OCI-LY7 (cell line): ENCODE results near the gene LUZP1. TPM values are rescaled to one million over a fixed set of nuclear protein-coding genes. Genes with fewer than 3 reads are reported as not detected.

Experiments used
- BruUV-seq: library from RNA; stranded (reverse); fragments of 400-500 nt; replicated peaks from 2 replicates; lab custom pipeline; 2021; lab: Mats Ljungman, UMichigan
- CTCF ChIA-PET: fragments of 300-600 bp; sonication (Branson Sonifier 250); formaldehyde crosslinking; loops from one replicate; lab custom pipeline; 2022; ENCODE audit warnings: antibody characterized with exemption; ENCODE audit not compliant: unreplicated experiment; lab: Charles Lee
- POLR2A ChIA-PET: fragments of 300-600 bp; sonication (Branson Sonifier 250); formaldehyde crosslinking; loops from one replicate; lab custom pipeline; 2022; ENCODE audit warnings: antibody characterized with exemption; lab: Charles Lee
- DNase-seq: peaks from one replicate; pipeline ENCODE4 v3.0.0-alpha.2; 2015; ENCODE audit warnings: low spot score
- H2AFZ ChIP-seq: fragments of 200-600 bp; sonication (generic), shearing (Covaris generic); 2 replicates; pipeline ENCODE4 v1.6.1; 2014; ENCODE audit warnings: mild to moderate bottlenecking, antibody characterized with exemption, low read length, moderate library complexity
- H3K27ac ChIP-seq: fragments of 200-600 bp; sonication (generic); 2 replicates; pipeline ENCODE4 v1.5.1; 2014; ENCODE audit warnings: mixed run types, low read depth, mild to moderate bottlenecking, moderate library complexity, low read length, inconsistent platforms; ENCODE audit not compliant: poor library complexity, severe bottlenecking
- H3K36me3 ChIP-seq: fragments of 200-600 bp; sonication (generic); 2 replicates; pipeline ENCODE4 v1.6.1; 2014; ENCODE audit warnings: mild to moderate bottlenecking, antibody characterized with exemption, low read length, moderate library complexity, mixed read lengths; ENCODE audit not compliant: insufficient read depth
- H3K4me1 ChIP-seq: fragments of 200-600 bp; sonication (generic); 2 replicates; pipeline ENCODE4 v1.5.1; 2014; ENCODE audit warnings: mild to moderate bottlenecking, low read length; ENCODE audit not compliant: insufficient read depth, poor library complexity, severe bottlenecking
- H3K4me2 ChIP-seq: fragments of 200-600 bp; sonication (generic); 2 replicates; pipeline ENCODE4 v1.6.1; 2014; ENCODE audit warnings: mild to moderate bottlenecking, low read length
- H3K4me3 ChIP-seq: fragments of 200-600 bp; sonication (generic); 2 replicates; pipeline ENCODE4 v1.5.1; 2014; ENCODE audit warnings: mild to moderate bottlenecking, low read depth, low read length; ENCODE audit not compliant: poor library complexity, severe bottlenecking
- H3K79me2 ChIP-seq: fragments of 200-600 bp; sonication (generic); 2 replicates; pipeline ENCODE4 v1.6.1; 2016; ENCODE audit warnings: low read depth, mild to moderate bottlenecking, low read length, moderate library complexity, mixed read lengths; ENCODE audit not compliant: insufficient read depth
- H3K9me2 ChIP-seq: fragments of 200-600 bp; sonication (generic); 2 replicates; pipeline ENCODE4 v1.6.1; 2016; ENCODE audit warnings: mild to moderate bottlenecking, low read length, mixed read lengths; ENCODE audit not compliant: insufficient read depth
- H3K9me3 ChIP-seq: fragments of 200-600 bp; sonication (generic); 2 replicates; pipeline ENCODE4 v1.6.1; 2014; ENCODE audit warnings: mild to moderate bottlenecking, mixed run types, low read length, mixed read lengths
- H4K20me1 ChIP-seq: fragments of 200-600 bp; sonication (generic); 2 replicates; pipeline ENCODE4 v1.6.1; 2014; ENCODE audit warnings: mild to moderate bottlenecking, antibody characterized with exemption, low read length, moderate library complexity, mixed read lengths; ENCODE audit not compliant: insufficient read depth
- EZH2phosphoT487 ChIP-seq: fragments of 200-600 bp; sonication (generic); IDR thresholded peaks from 2 replicates; pipeline ENCODE4 v1.6.1; 2018; ENCODE audit warnings: low read depth, borderline replicate concordance, mild to moderate bottlenecking, mixed run types, antibody characterized with exemption, low read length, moderate library complexity, mixed read lengths
- intact Hi-C: fragments of 100-400 bp; cut with micrococcal nuclease; formaldehyde crosslinking; loops from one replicate; pipeline ENCODE4 v1.10.0; 2022; ENCODE audit not compliant: unreplicated experiment
- total RNA-seq, 2 experiments: library from RNA; depleted of rRNA in 1 of 2; stranded (reverse); fragments of >200 nt in 1 of 2; shearing (Covaris generic) in 1 of 2; gene quantifications; 2 replicates each; pipeline ENCODE4 v1.2.3, GENCODE V29; 2014 to 2022
- TF ChIP-seq, protein P1 (sequence below): fragments of 200-600 bp; sonication (generic); conservative IDR thresholded peaks from 2 replicates; pipeline ENCODE4 v1.5.1; 2014; ENCODE audit warnings: mild to moderate bottlenecking, antibody characterized with exemption, low read length, moderate library complexity, mixed read lengths

LUZP1 gene
- total RNA-seq, 2 experiments from 2014 or later, result 7.6 to 13.6 TPM

DNA sequence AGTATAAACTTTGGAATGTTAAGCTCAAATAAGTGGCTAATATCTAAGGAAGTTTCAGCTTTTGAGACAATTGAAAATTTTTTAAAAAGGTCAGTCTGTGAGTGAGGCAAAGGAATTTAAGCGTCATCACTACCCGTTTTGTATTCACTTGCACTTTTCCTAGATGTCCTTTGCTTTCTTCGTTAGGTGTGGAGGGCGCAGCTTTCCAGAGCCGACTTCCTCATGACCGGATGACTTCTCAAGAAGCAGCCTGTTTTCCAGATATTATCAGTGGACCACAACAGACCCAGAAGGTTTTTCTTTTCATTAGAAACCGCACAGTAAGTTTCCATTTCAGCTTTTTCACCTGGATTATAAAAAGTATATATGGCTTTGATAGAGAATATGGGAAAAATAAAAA lies 118.5 kb downstream of the LUZP1 start:
- TF ChIP-seq, protein P1, sequence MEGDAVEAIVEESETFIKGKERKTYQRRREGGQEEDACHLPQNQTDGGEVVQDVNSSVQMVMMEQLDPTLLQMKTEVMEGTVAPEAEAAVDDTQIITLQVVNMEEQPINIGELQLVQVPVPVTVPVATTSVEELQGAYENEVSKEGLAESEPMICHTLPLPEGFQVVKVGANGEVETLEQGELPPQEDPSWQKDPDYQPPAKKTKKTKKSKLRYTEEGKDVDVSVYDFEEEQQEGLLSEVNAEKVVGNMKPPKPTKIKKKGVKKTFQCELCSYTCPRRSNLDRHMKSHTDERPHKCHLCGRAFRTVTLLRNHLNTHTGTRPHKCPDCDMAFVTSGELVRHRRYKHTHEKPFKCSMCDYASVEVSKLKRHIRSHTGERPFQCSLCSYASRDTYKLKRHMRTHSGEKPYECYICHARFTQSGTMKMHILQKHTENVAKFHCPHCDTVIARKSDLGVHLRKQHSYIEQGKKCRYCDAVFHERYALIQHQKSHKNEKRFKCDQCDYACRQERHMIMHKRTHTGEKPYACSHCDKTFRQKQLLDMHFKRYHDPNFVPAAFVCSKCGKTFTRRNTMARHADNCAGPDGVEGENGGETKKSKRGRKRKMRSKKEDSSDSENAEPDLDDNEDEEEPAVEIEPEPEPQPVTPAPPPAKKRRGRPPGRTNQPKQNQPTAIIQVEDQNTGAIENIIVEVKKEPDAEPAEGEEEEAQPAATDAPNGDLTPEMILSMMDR, result no peak
- no peak for TF ChIP-seq EZH2phosphoT487
- no peaks in the 10 kb centered on the region for H3K9me2 ChIP-seq
- no peak overlapping the region for H3K27ac ChIP-seq
- POLR2A ChIA-PET, result interaction anchor here (1.2 kb wide), 1 partner anchor 8 kb away, joined by 3 read pairs; no protein-coding TSS in a partner anchor
- DNase-seq, result no peak
- no TSS peak for BruUV-seq
- H3K36me3 ChIP-seq, result peaks cover 44% of the 10 kb centered on the region
- 0 out of 2 replicates have a peak, but pooled peaks cover 18% of the 10 kb centered on the region for H4K20me1 ChIP-seq
- intact Hi-C loops, result no loop called here
- H3K4me1 ChIP-seq, result no peaks in the 10 kb centered on the region
- peaks cover 9% of the 10 kb centered on the region; the same call in 1 of the 2 replicates for H3K79me2 ChIP-seq
- H3K4me2 ChIP-seq, result no peak overlapping the region
- no peak overlapping the region for H3K4me3 ChIP-seq
- CTCF ChIA-PET, result no interaction called here
- H2AFZ ChIP-seq, result no peak overlapping the region
- H3K9me3 ChIP-seq, result no peaks in the 10 kb centered on the region

DNA sequence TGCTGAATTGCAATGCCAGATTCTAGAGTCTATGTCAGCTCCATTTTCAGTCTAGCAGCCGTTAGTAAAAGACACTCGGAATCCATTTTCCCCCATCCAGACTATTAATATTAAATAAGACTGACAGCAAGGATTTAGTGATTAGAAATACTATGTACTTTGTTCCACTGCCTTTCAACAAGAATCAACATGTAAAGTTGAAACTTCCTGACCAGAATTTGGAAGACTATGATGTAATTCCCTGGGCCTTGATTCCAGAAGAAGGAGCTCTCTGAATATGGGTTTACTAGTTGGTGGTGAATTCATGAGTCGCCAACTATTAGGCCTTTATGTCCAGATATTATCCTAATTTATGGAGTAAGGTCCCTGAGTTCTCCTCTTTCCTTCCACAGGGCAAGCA lies 124.6 kb downstream of the LUZP1 start:
- Histone ChIP-seq H3K79me2 (peaks cover 23% of the 10 kb centered on the region; the same call in 1 of the 2 replicates), H3K4me1 (no peaks in the 10 kb centered on the region), H3K9me3 (no peaks in the 10 kb centered on the region), H4K20me1 (peaks cover 22% of the 10 kb centered on the region), H3K4me3 (no peak overlapping the region), H2AFZ (no peak overlapping the region), H3K9me2 (no peaks in the 10 kb centered on the region), H3K4me2 (no peak overlapping the region), H3K27ac (no peak overlapping the region), H3K36me3 (peaks cover 20% of the 10 kb centered on the region)
- DNase-seq, result no peak
- intact Hi-C loops, result no loop called here
- POLR2A ChIA-PET, result interaction anchor here (0.6 kb wide), 1 partner anchor 16 kb away, joined by 4 read pairs; no protein-coding TSS in a partner anchor
- BruUV-seq, result no TSS peak
- CTCF ChIA-PET, result no interaction called here
- TF ChIP-seq EZH2phosphoT487, result no peak
- TF ChIP-seq, protein P1, result no peak

DNA sequence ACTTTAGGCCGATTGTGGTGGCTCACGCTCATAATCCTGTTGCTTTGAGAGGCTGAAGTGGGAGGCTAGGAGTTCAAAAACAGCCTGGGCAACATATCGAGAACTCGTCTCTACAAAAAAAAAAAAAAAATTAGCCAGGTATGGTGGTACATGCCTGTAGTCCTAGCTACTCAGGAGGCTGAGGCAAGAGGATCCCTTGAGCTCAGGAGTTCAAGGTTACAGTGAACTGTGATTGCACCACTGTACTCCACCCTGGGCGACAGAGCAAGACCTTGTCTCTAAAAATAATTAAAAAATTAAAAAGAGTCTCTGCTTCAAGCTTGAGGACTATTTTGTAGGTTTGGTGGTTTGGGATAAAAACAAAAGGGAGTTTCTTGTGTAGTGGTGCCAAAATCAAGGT lies 128.1 kb downstream of the LUZP1 start:
- TF ChIP-seq, protein P1, result no peak
- TF ChIP-seq EZH2phosphoT487, result no peak
- H3K36me3 ChIP-seq, result peaks cover 25% of the 10 kb centered on the region
- intact Hi-C loops, result no loop called here
- ChIA-PET CTCF (no interaction called here), POLR2A (interaction anchor here (0.6 kb wide), 1 partner anchor 55 kb away, joined by 3 read pairs; no protein-coding TSS in a partner anchor)
- no peak overlapping the region for H2AFZ ChIP-seq
- H3K79me2 ChIP-seq, result peaks cover 38% of the 10 kb centered on the region; the same call in 1 of the 2 replicates
- no peak overlapping the region for H3K4me3 ChIP-seq
- no peak overlapping the region for H3K27ac ChIP-seq
- H3K9me2 ChIP-seq, result no peaks in the 10 kb centered on the region
- H3K4me2 ChIP-seq, result no peak overlapping the region
- H3K9me3 ChIP-seq, result no peaks in the 10 kb centered on the region
- no peak for DNase-seq
- peaks cover 11% of the 10 kb centered on the region for H4K20me1 ChIP-seq
- no TSS peak for BruUV-seq
- no peaks in the 10 kb centered on the region for H3K4me1 ChIP-seq
